Measurements from ENCODE around the gene SLC9A7.

The SLC9A7 gene

DNA sequence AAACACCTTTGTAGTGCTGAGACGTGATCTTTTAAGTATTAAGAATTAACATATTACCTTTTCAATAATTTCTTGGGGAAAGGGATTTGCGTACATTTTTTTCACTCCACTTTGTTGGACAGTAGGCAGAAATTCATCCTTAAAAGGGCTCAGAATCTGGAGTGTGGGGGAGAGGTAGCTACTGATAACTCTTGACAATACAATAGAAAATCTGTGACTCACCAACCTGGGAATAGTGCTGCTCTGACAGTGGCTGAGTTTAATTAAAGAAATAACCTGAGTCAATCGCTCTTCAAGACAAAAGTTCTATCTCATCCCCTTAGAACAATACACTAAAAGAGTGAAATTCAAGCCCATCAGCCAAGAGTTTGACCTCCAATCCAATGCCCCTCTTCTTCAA, 60.2 kb downstream of the SLC9A7 start:
- DNase-seq, result no peak

GRCh38 chrX:46695491-46695890, 63.4 kb downstream of the SLC9A7 start:
- DNase-seq, result no peak

DNA sequence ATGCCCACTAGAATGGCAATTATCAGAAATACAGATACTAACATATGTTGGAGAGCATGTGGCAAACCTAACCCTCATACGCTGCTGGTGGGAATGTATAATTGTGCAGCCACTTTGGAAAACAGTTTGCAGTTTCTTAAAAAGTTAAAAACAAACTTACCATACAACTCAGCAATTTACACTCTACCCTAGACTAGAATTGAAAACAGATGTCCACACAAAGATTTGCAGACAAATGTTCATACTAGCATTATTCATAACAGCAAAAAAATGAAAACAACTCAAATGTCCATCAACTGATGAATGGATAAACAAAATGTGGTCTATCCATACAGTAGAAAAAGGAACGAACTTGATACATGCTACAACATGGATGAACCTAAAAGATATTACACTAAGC, 64.4 kb downstream of the SLC9A7 start:
- no peak for DNase-seq

- DNase-seq, result no peak
Measured at GRCh38 chrX:46693149-46693548, 65.8 kb downstream of the SLC9A7 start.

- no peak for DNase-seq
Measured at GRCh38 chrX:46690818-46691217, 68.1 kb downstream of the SLC9A7 start.

DNA sequence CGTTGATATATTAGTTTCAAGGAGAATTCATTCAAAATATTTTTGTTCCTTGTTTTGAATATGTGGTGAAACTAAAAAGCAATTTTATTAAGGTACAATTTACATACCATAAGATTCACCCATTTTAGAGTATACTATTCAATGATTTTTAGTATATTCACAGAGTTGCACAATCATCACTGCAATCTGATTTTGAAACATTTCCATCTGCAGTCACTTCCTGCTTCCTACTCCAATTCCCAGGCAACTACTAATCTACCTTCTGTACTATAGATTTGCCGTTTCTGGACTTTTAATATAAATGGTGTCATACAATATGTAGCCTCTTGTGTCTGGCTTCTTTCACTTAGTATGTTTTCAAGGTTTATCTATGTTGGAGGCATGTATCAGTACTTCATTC, 71.3 kb downstream of the SLC9A7 start:
- no peak for DNase-seq

DNA sequence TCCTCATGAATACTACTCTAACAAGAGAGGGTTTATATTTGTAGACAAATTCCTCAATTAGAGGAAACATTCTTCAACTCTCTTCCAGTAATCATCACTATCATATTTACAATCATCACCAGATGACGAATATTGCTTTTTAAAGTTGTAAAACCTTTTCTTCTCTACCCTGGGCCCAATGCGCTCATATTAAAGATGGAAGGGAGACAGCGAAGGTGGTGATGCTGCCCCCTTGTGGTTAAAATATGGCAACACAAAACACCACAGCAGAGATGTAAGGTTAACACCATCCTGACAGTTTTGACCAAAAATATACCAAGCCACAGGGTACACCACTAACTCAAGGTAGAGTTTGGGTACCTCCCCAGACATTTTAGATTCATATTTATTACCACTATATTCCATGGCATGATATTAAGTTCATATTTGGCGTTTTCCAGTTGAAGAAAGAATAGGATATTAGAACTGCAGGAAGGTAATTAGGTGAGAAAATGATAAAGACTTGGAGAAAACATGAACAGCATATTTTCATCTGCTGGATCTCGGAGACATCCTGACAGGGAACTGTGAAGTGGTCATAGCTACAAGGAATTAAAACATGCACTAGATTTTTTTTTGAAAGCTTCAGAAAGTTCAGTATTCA, 72.8 kb downstream of the SLC9A7 start:
- no peak for DNase-seq

DNA sequence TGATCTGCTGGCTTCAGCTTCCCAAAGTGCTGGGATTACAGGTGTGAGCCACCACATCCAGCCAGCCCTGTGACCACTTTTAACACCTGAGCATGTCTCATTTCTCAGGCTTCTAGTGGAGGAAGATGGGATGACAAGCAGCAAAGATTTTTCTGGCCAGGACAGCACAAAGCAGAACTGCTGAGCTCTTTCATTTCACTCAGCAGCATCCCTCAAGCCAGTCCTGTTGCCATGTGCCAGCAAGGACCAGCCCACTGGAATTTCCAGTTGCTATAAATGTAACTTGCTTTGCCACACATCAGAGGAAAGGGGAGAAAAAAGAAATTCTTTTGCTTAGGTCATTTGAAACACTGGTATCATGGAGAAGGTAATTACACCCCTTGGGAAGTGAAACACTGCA, 75.9 kb downstream of the SLC9A7 start:
- no peak for DNase-seq

DNA sequence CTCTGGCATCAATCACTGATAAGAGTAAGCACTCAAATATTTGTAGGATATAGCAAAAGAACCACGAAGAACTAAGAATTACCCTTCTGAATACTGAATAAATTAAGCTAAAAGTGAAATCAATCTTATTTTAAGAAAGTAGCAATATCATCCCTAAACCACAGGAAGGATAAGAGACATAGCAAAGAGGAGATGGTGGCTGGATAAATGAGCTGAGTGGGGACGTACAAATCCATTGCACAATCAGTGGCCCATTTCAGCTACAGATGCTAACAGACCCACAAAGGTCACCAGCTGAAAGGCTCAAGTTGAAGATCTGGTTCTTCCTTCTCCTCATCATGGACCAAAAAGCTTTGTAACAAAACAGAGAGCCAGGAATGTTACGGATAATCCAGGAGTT, 77.1 kb downstream of the SLC9A7 start:
- no peak for DNase-seq

GRCh38 chrX:46678232-46678631, 80.7 kb downstream of the SLC9A7 start:
- no peak for DNase-seq

- DNase-seq, result no peak
Measured at GRCh38 chrX:46676399-46677356, 82.2 kb downstream of the SLC9A7 start.

DNA sequence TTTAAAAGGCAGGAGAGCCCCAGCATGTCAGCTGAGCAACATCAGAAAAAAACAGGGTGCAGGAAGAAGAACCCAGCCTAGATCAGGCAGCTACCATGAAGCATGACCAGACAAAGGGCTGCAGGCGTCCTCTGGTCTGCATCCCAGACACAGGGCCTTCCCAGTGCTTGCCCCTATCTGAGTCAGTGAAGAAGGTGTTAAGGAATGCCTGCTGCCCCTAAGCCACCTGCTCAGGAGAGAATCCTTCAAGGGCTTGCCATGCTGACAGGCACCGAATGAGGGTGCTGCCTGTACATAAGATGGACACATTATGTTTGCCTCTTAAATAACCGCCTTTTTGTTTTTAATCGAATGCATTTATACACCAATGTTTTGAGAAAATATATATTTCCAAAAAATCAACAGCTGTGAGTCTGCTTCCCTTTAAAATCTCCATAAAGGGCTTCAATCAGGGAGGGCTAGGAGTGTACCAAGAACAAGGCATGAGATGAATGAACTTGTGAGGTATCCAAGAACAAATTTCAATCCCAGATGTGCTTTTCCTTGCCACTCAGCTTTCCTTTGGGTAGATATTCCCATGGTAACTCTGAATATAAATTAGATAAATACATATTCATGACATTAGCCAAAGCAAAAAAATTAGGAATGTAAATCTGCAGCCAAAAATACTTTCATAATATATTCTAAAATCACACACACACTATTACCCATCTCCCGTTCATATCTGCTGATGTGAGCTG, 85.1 kb downstream of the SLC9A7 start:
- DNase-seq, result no peak

GRCh38 chrX:46670316-46670715, 88.6 kb downstream of the SLC9A7 start:
- DNase-seq, result no peak

- no peak for DNase-seq
Measured at GRCh38 chrX:46666831-46667230, 92.1 kb downstream of the SLC9A7 start.

DNA sequence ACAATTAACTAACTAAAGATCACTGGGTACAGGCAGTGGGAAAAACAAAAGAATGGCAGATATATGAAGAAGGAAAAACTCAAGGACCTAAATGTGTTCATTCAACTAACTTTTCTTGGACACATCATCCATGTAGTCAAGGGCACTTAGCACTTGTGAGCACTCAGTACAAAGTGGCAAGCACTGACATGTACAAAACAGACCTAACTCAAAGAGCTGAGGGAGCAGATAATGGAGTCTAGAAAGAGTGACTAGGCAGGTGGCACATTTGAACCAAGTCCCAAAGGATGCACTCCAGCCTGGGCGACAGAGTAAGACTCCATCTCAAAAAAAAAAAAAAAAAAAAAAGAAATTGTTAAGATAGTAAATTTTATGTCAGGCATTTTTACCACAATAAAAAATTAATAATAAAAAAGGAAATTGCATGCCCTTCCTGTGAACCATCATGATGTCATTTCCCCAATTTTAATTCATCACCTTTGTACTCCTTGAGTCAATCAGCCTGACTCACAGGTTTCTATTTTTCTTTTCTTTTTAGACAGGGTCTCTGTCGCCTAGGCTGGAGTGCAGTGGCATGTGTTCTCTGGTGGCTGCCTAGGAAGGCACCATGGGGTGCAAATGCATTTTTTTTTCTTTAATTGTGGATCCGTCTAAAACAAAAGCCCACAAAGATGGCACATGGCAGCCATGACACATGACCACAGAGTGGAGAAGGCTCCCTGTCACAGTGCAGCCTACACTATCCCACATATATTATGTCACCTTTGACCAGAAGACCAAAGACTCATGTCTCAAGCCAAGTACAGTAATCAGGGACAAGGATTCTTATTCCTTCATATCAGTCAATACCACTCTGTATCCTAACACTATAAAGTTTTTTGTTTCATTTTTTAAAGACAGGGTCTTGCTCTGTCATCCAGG, 93.4 kb downstream of the SLC9A7 start:
- DNase-seq, result peak; percentile 67

DNA sequence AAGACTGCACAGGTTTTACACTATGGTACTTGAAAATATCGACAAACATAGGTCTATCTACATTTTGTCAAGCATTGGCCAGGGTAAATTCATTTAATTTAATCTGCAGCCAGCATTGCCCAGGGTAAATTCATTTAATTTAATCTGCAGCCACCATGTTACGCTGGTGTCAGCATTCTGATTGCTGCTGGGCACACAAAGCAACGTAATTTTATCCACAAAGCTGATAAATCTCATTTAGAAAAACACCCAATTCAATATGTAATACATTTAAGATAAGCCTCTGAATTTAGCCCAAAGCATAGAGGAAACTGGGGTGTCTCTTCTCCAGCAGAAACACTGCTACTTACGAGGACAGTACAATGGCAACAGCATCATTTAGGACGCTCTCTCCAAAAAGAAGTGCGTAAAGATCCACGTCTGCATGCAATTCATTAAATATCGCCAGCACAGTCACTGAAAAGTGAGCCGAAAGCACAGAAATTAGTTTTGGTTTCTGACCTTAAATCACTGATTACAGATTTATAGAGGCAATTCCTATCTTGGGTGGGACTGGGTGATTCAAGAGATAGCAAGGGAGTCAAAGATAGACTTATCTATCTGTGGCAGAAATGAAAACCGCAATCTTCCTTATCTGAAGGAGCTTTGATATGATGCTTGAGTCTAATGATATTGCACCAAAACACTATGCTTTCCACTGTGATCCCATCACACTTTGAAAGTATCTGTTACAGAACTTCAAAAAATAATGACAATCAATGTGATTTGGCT, 96.5 kb downstream of the SLC9A7 start:
- no peak for DNase-seq

- DNase-seq, result no peak
Measured at GRCh38 chrX:46653482-46653881, 105.4 kb downstream of the SLC9A7 start.

DNA sequence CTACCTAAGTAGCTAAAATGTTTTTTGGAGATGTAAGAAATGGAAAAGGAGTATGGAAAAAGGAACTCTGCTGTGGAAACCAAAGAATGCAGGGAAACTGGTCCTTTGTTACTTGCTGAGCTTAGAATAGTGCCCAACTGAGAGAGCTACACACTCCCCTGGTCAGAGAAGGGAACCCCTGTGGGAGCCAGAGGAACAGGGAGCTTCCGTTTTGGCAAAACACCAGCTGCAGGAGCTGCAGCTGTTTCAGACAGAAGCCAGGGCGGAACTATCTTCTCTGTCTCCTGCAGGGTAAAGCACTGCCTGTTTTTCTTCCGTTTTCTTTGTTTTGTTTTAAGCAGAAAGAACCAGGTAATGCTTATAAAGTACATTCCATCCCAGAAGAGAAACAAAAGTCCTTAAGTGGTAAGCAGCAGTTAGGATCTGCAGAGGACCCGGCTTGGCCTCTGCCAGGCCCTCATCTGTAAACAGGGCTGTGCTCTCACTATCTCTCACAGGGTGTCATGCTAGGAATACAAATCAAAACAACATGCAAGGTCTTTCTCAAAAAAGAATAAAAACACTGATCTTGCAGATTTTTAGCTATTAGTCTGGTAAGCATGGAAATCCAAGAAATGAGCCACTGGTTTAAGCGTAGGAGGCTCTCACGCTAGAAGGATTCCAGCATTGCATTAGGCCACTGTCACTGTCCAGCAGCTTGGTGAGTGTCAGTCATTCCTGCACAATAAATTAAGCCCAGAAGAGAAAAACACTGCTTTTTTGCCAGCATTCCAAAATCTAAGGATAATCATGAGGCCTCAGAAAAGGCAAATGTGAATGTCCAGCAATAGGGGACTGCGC, 109.3 kb downstream of the SLC9A7 start:
- no peak for DNase-seq

DNA sequence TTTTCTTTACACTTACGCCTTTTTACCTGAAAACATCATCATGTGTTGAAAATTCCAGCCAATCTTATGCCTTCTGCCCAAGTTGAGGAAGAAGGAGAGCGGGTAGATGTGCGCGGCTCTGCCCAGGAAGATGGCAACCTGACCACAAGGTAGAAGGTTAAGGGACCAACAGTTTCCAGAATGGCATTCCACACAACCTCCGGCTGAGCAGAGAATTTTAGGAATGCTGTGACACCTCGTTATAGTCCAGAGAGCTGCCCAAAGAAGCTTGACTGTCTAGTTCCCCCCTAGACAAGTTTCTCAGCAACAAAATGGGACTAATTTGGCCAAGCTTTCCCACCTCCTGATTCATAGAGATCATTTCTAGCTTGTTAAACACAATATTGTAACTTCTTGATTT, 110.3 kb downstream of the SLC9A7 start:
- DNase-seq, result no peak

- DNase-seq, result no peak
Measured at GRCh38 chrX:46647251-46647650, 111.7 kb downstream of the SLC9A7 start.

GRCh38 chrX:46645614-46646013, 113.3 kb downstream of the SLC9A7 start:
- DNase-seq, result no peak

Data from NCI-H1105 (cell line).